Fibroblast of lung (primary cell): Measurements from ENCODE around the gene CCKAR. TPM values are rescaled to one million over a fixed set of nuclear protein-coding genes. Genes with fewer than 3 reads are reported as not detected.
A peak's percentile ranks its signal among the peaks of the same experiment; 100 is the strongest.

Experiments used
- DNase-seq, 2 donors: peaks; one replicate each; pipeline versions ENCODE4 v3.0.0 to v3.0.0-alpha.2; 2010; ENCODE audit warnings: low read depth in 2 of 2
- H2AFZ ChIP-seq: 2 replicates; pipeline ENCODE4 v1.5.1; 2012; ENCODE audit warnings: low read length, control low read depth, inconsistent platforms
- H3K27ac ChIP-seq: 2 replicates; pipeline ENCODE4 v1.5.1; 2011; ENCODE audit warnings: low read length, control low read depth; ENCODE audit not compliant: insufficient read depth
- H3K27me3 ChIP-seq: 2 replicates; pipeline ENCODE4 v1.5.1; 2011; ENCODE audit warnings: mild to moderate bottlenecking, low read length; ENCODE audit not compliant: control insufficient read depth, insufficient read depth
- H3K36me3 ChIP-seq: 2 replicates; pipeline ENCODE4 v1.5.1; 2011; ENCODE audit warnings: low read length; ENCODE audit not compliant: control insufficient read depth, insufficient read depth
- H3K4me1 ChIP-seq: 2 replicates; pipeline ENCODE4 v1.5.1; 2011; ENCODE audit warnings: low read length; ENCODE audit not compliant: control insufficient read depth, insufficient read depth; ENCODE audit errors: extremely low read depth
- H3K4me2 ChIP-seq: 2 replicates; pipeline ENCODE4 v1.5.1; 2011; ENCODE audit warnings: low read length, control low read depth; ENCODE audit not compliant: insufficient read depth; ENCODE audit errors: extremely low read depth
- H3K4me3 ChIP-seq, 4 experiments: fragments of 200-600 bp in 1 of 4; sonication (generic) in 1 of 4; replicated peaks in 1 of 4; 2 replicates each; pipeline ENCODE4 v1.5.1; 2011 to 2016; ENCODE audit warnings: low read length in 4 of 4, low read depth in 3 of 4, mild to moderate bottlenecking in 3 of 4, control low read depth in 2 of 4, inconsistent platforms in 1 of 4, mixed read lengths in 1 of 4; ENCODE audit not compliant: insufficient read depth in 1 of 4; ENCODE audit errors: control extremely low read depth in 1 of 4
- H3K79me2 ChIP-seq: 2 replicates; pipeline ENCODE4 v1.5.1; 2012; ENCODE audit warnings: mild to moderate bottlenecking, low read length, inconsistent platforms; ENCODE audit not compliant: control insufficient read depth, insufficient read depth
- H3K9ac ChIP-seq: 2 replicates; pipeline ENCODE4 v1.5.1; 2011; ENCODE audit warnings: mild to moderate bottlenecking, low read length, control low read depth; ENCODE audit not compliant: insufficient read depth
- H3K9me3 ChIP-seq: 2 replicates; pipeline ENCODE4 v1.5.1; 2012; ENCODE audit warnings: low read depth, low read length; ENCODE audit not compliant: control insufficient read depth, insufficient read depth
- H4K20me1 ChIP-seq: 2 replicates; pipeline ENCODE4 v1.5.1; 2011; ENCODE audit warnings: low read length; ENCODE audit not compliant: control insufficient read depth, insufficient read depth; ENCODE audit errors: extremely low read depth
- CTCF ChIP-seq, 2 donors: IDR thresholded peaks in 1 of 2; conservative IDR thresholded peaks in 1 of 2; 1 replicate in 1 of 2; 2 replicates in 1 of 2; pipeline ENCODE4 v1.5.1; 2011 to 2012; ENCODE audit warnings: low read length in 2 of 2, control low read depth in 1 of 2, inconsistent platforms in 1 of 2, low read depth in 1 of 2, mild to moderate bottlenecking in 1 of 2
- EZH2 ChIP-seq: IDR thresholded peaks from 2 replicates; pipeline ENCODE4 v1.5.1; 2012; ENCODE audit warnings: low read length, control low read depth, mild to moderate bottlenecking; ENCODE audit errors: missing control alignments
- polyA plus RNA-seq, 2 donors: library from polyadenylated mRNA; depleted of rRNA in 1 of 2; stranded (reverse) in 1 of 2; unstranded in 1 of 2; fragments of >200 nt; gene quantifications; 2 replicates each; pipeline ENCODE4 v1.2.1, GENCODE V29; 2011 to 2012; ENCODE audit warnings: missing spikeins in 1 of 2
- total RNA-seq: library from RNA; depleted of rRNA; stranded (reverse); fragments of >200 nt; gene quantifications from 2 replicates; pipeline ENCODE4 v1.2.1, GENCODE V29; 2014

CCKAR gene
- total and polyA plus RNA-seq, 2 donors (not counting 1 experiment from before 2014, with no cell fraction given), result 0.59 to 0.83 TPM

GRCh38 chr4:26447378-26447777 lies 42.9 kb downstream of the CCKAR start:
- no peak overlapping the region for H3K9ac ChIP-seq
- H3K9me3 ChIP-seq, result no peaks in the 10 kb centered on the region
- DNase-seq, result no peak
- no peak overlapping the region for H3K27ac ChIP-seq
- H2AFZ ChIP-seq, result no peak overlapping the region
- H3K36me3 ChIP-seq, result no peaks in the 10 kb centered on the region
- H4K20me1 ChIP-seq, result no peaks in the 10 kb centered on the region
- H3K4me3 ChIP-seq, result no peak overlapping the region
- H3K79me2 ChIP-seq, result no peaks in the 10 kb centered on the region
- TF ChIP-seq CTCF (conservative IDR thresholded peaks at IDR 0.05 in 1 of 2, IDR thresholded peaks at IDR 0.05 in 1 of 2; ENCODE audit: low read depth in 1 of 2, low read length in 2 of 2) (no peak), EZH2 (no peak)
- H3K27me3 ChIP-seq, result no peaks in the 10 kb centered on the region
- no peak overlapping the region for H3K4me2 ChIP-seq
- H3K4me1 ChIP-seq, result no peaks in the 10 kb centered on the region

- Histone ChIP-seq H2AFZ (no peak overlapping the region), H3K9me3 (no peaks in the 10 kb centered on the region), H3K4me3 (no peak overlapping the region), H3K79me2 (no peaks in the 10 kb centered on the region), H4K20me1 (no peaks in the 10 kb centered on the region), H3K27me3 (no peaks in the 10 kb centered on the region), H3K9ac (no peak overlapping the region), H3K27ac (no peak overlapping the region), H3K36me3 (peaks cover 3% of the 10 kb centered on the region), H3K4me1 (peaks cover 2% of the 10 kb centered on the region), H3K4me2 (no peak overlapping the region)
- no peak for DNase-seq
- TF ChIP-seq EZH2, result no peak
- TF ChIP-seq CTCF (conservative IDR thresholded peaks at IDR 0.05 in 1 of 2, IDR thresholded peaks at IDR 0.05 in 1 of 2; ENCODE audit: low read depth in 1 of 2, low read length in 2 of 2), result no peak
Observed at GRCh38 chr4:26441771-26442170, 48.5 kb downstream of the CCKAR start.

GRCh38 chr4:26441102-26441501 lies 49.2 kb downstream of the CCKAR start:
- peak; percentile 64 to 70 for DNase-seq
- TF ChIP-seq EZH2 (no peak), CTCF (conservative IDR thresholded peaks at IDR 0.05 in 1 of 2, IDR thresholded peaks at IDR 0.05 in 1 of 2; ENCODE audit: low read depth in 1 of 2, low read length in 2 of 2) (no peak)

More at GRCh38 chr4:26441102-26441501, 49.2 kb downstream of the CCKAR start:
- Histone ChIP-seq H3K79me2 (no peaks in the 10 kb centered on the region), H3K9me3 (no peaks in the 10 kb centered on the region), H3K36me3 (peaks cover 3% of the 10 kb centered on the region), H3K4me3 (no peak overlapping the region), H4K20me1 (no peaks in the 10 kb centered on the region), H3K27me3 (no peaks in the 10 kb centered on the region), H3K9ac (no peak overlapping the region), H3K27ac (no peak overlapping the region), H3K4me1 (peaks cover 2% of the 10 kb centered on the region), H2AFZ (no peak overlapping the region), H3K4me2 (no peak overlapping the region)
